Posterior cingulate gyrus (tissue), 11 donors: ENCODE data around the gene PRKG1.
"Not testable (repeated sequence)": the region's sequence is repeated elsewhere in the genome, so short reads cannot be mapped to it uniquely, and the experiment has no call there.

Experiments used
- DNase-seq, 10 donors: peaks; one replicate each; pipeline versions ENCODE4 v3.0.0 to v3.0.0-alpha.2; 2020 to 2021; ENCODE audit warnings: mixed read lengths in 3 of 10
- intact Hi-C: fragments of 100-400 bp; cut with DNase I; formaldehyde crosslinking; loops from one replicate; pipeline ENCODE4 v1.15.1; 2023

Gene PRKG1

DNA sequence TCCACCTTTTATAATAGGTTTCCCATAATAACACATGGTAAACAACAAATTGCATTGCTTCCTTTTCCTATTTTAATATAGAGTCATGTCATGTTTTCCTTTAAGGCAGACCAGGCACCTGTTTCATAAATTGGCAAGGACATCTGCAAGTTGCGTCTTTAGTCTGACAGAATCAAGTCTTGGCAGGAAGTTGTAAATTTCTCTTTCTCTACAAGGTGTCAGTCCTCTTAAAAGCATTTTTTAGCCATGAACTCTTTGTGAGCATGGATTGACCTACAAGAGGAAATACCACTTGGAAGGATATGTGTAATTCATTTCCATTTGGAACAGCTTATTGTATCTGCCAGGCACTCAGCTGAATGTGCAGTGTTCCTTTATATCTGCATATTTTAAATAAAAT is 176.8 kb downstream of the PRKG1 start:
- DNase-seq, result no peak
- intact Hi-C loops, result no loop called here

GRCh38 chr10:51255381-51255780 is 181.1 kb downstream of the PRKG1 start:
- no peak for DNase-seq
- intact Hi-C loops, result no loop called here

GRCh38 chr10:51257511-51258248 is 183.4 kb downstream of the PRKG1 start:
- intact Hi-C loops, result no loop called here
- DNase-seq, result no peak

- intact Hi-C loops, result no loop called here
- no peak for DNase-seq
These were observed 186.1 kb downstream of the PRKG1 start for GRCh38 chr10:51260376-51260775.

- no peak for DNase-seq
These were observed 192.2 kb downstream of the PRKG1 start for GRCh38 chr10:51266496-51266895.

GRCh38 chr10:51267980-51268570 is 193.8 kb downstream of the PRKG1 start:
- DNase-seq, intact Hi-C loops: not testable (repeated sequence)

More at GRCh38 chr10:51266496-51266895, 192.2 kb downstream of the PRKG1 start:
- intact Hi-C loops, result no loop called here

DNA sequence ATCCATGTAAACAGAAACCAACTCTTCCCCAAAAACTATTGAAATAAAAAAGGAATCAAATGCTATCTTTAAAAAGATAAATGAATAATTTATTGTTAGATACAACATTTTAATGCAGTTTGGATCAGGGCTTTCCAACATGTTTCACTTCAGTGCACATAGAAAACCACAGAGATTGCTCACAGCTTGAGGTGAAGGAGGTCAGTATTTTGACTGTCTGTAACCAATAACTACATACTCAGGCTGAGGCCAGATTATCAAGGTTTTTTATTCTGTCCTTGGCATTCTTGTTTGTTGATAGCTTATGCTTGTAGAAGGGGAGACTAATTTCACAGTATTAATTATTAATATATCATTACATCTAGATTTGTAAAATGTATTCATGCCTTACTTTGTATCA is 195.5 kb downstream of the PRKG1 start:
- intact Hi-C loops, result no loop called here
- no peak for DNase-seq

DNA sequence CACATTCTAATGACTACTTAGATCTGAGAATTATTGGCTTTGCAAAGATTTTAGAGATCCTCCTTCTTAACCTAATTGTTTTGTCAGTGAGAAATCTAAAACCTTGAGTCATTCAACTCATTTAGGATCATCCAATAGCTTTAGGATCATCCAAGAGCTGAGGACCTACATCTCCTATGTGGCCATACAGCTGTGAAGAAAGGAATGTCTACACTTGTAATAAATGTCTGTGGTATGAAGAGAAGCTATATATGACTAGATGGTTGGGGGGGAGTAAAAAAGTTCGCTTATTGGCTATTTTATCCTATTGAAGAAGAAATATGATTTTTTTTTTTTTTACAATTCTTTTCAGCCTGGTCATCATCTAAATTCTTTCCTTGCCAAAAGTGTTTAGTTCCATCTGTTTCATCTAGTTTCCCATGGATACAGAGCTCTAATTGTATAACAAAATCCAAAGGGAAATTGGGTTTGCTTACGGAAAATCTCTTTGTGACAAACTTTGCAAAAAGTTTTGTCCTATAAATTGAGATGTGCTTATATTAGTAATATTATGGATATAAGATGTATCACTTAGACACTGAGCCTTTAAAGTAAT is 196.7 kb downstream of the PRKG1 start:
- intact Hi-C loops, result no loop called here
- DNase-seq, result no peak

DNA sequence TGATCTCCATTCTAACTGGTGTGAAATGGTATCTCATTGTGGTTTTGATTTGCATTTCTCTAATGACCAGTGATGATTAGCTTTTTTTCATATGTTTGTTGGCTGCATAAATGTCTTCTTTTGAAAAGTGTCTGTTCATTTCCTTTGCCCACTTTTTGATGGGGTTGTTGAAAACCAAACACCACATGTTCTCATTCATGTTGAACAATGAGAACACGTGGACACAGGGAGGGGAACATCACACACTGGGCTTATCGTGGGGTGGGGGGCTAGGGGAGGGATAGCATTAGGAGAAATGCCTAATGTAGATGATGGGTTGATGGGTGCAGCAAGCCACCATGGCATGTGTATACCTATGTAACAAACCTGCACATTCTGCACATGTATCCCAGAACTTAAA is 197.8 kb downstream of the PRKG1 start:
- intact Hi-C loops, DNase-seq: not testable (repeated sequence)

GRCh38 chr10:51272555-51272954 is 198.3 kb downstream of the PRKG1 start:
- no peak for DNase-seq
- intact Hi-C loops, result no loop called here

DNA sequence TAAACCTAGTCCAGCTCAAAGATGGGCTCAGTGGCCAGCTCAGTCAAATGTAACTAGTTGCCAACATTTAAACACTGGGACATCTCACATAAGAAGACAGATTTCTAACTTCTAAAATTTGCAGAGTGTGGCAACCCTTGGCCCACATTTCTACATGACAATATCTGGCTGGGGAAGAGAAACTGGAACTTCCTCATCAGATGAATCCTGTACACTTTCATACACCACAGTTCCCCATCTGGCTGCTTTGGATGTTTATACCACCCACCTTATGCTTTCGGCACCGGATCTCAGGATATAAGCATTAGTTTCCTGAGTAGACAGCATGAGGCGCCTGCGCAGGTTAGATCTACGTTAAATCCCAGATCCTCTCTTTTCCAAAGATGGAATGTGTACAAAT is 199.3 kb downstream of the PRKG1 start:
- DNase-seq, result no peak
- intact Hi-C loops, result no loop called here

GRCh38 chr10:51276097-51276496 is 201.8 kb downstream of the PRKG1 start:
- intact Hi-C loops, result not testable (repeated sequence)

GRCh38 chr10:51281387-51281786 is 207.1 kb downstream of the PRKG1 start:
- DNase-seq, intact Hi-C loops: not testable (repeated sequence)

More at GRCh38 chr10:51276097-51276496, 201.8 kb downstream of the PRKG1 start:
- not testable (repeated sequence) for DNase-seq

DNA sequence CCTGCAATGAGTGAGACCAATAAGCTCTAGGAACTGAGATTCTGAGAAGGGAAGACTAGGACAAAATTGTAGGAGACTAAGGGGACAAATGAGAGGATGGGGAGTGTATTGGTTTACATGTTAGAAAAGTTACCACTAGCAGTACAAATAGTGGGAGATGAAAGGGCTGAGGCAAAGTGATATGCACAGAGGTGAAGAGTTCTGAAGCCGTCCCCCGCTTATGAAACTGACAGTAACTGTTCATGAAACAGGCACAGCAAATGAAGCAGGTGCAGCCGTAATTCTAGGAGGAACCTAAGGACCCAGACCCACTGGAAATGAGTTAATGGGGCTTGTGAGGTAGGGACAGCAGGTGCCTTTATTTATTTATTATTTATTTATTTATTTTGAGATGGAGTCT is 211.3 kb downstream of the PRKG1 start:
- no peak for DNase-seq
- intact Hi-C loops, result no loop called here

GRCh38 chr10:51288511-51288910 is 214.2 kb downstream of the PRKG1 start:
- DNase-seq, result no peak

DNA sequence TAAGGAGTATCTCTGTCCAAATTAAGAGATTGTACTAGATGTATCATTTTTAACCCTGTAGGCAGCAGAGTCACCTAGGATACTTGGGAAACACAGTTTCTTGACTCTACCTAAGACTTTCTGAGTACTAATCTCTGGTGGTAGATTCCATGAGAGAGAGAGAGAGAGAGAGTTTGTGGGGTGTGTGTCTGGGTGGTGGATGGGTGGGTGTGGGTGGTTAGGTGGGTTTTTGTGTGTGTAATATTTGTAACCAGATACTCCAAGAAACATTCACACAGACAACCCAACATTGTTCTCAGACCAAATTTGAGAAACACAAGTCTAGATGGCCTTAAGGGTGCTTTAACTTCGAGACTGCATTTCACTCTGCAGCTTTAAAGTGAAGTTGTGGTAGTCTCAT is 215.2 kb downstream of the PRKG1 start:
- DNase-seq, result no peak
- intact Hi-C loops, result no loop called here

More at GRCh38 chr10:51288511-51288910, 214.2 kb downstream of the PRKG1 start:
- intact Hi-C loops, result no loop called here

GRCh38 chr10:51291961-51292360 is 217.7 kb downstream of the PRKG1 start:
- DNase-seq, result no peak
- intact Hi-C loops, result no loop called here

GRCh38 chr10:51297438-51297837 is 223.2 kb downstream of the PRKG1 start:
- DNase-seq, result no peak
- intact Hi-C loops, result no loop called here

GRCh38 chr10:51300617-51301304 is 226.5 kb downstream of the PRKG1 start:
- DNase-seq, result no peak
- intact Hi-C loops, result no loop called here

- intact Hi-C loops, result no loop called here
- DNase-seq, result peak in 1 of 10 donors; percentile 7
These were observed 227.4 kb downstream of the PRKG1 start for GRCh38 chr10:51301644-51302043.

- intact Hi-C loops, result no loop called here
- DNase-seq, result no peak
These were observed 228.0 kb downstream of the PRKG1 start for GRCh38 chr10:51302316-51302715.
